ENCODE results near the gene CDK2. TPM values are rescaled to one million over a fixed set of nuclear protein-coding genes. Genes with fewer than 3 reads are reported as not detected.
"Not testable (repeated sequence)": the region's sequence is repeated elsewhere in the genome, so short reads cannot be mapped to it uniquely, and the experiment has no call there.

Gene CDK2
- total RNA-seq, 2 donors from 2014 or later, result 8.8 to 12.5 TPM

- TF ChIP-seq CTCF (IDR thresholded peaks at IDR 0.05) (no peak), POLR2A (IDR thresholded peaks at IDR 0.05) (no peak)
- 60 to 87% methylated on average over 3 of the region's 3 CpGs for WGBS, 2 donors
- H3K4me3 ChIP-seq, result no peak overlapping the region
- H3K4me1 ChIP-seq, result no peaks in the 10 kb centered on the region
- H3K27me3 ChIP-seq, result no peaks in the 10 kb centered on the region
- ATAC-seq (no peak), DNase-seq (no peak)
- H3K27ac ChIP-seq, result no peak overlapping the region
- intact Hi-C loops (cut with DNase I), result loop anchor here (10.0 kb wide), 1 partner anchor 1732 kb away; no protein-coding TSS in a partner anchor
- no peaks in the 10 kb centered on the region for H3K9me3 ChIP-seq
- H3K36me3 ChIP-seq (replicated peaks in 1 of 2; ENCODE audit: insufficient read depth in 1 of 2, low read depth in 2 of 2), result peaks cover 0 to 6% of the 10 kb centered on the region in 2 donors
These were observed 15.8 kb downstream of the CDK2 start for GRCh38 chr12:55982319-55982936.

DNA sequence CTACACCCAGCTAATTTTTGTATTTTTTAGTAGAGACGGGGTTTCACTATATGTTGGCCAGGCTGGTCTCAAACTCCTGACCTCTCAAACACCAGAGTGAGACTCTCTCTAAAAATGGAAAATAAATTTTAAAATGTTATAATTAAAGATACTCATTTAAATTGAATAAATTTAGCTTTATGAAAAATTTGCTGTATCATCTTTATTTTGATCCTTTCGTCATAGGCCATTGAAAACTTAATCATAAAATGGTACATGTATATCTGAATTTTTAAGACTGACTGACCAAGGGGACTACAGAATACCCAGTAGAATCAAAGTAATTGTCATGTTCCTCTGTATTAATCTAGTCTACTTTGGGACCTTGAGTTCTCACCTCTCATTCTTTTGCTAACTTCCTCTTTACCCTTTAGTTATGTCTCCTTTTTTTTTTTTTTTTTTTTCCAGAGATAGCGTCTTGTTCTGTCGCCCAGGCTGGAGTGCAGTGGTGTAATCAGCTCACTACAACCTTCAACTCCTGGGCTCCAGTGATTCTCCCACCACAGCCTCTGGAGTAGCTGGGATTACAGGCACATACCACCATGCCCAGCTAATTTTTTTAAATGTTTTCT lies 16.7 kb downstream of the CDK2 start:
- no peaks in the 10 kb centered on the region for H3K4me1 ChIP-seq
- no peak overlapping the region for H3K27ac ChIP-seq

DNA sequence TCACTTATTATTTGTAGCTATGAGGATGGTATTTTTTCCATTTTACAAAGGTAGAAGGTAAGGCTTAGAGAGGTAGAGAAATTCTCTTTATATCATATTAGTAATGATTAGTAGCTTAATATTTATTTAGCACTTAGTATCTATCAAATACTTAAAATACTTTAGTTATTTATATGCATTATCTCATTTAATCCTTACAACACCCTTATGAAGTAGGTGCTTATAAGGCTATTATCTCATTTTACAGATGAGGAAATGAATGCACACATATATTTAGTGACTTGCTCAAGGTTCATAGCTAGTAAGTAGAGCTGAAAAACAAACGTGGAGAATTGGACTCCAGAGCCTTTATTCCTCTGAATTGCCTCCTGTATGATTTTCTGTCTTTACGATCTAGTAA lies 18.2 kb downstream of the CDK2 start:
- no peaks in the 10 kb centered on the region for H3K27me3 ChIP-seq
- intact Hi-C loops (cut with DNase I), result loop anchor here (10.0 kb wide), 1 partner anchor 1730 kb away; no protein-coding TSS in a partner anchor
- 50 to 59% methylated on average over 2 of the region's 2 CpGs for WGBS, 2 donors
- no peaks in the 10 kb centered on the region for H3K9me3 ChIP-seq
- no peak for ATAC-seq
- no peaks in the 10 kb centered on the region for H3K4me1 ChIP-seq
- TF ChIP-seq POLR2A (IDR thresholded peaks at IDR 0.05), result no peak
- no peak for TF ChIP-seq CTCF (IDR thresholded peaks at IDR 0.05)
- H3K4me3 ChIP-seq, result no peak overlapping the region
- H3K36me3 ChIP-seq (replicated peaks in 1 of 2; ENCODE audit: insufficient read depth in 1 of 2, low read depth in 2 of 2), result peaks cover 5 to 9% of the 10 kb centered on the region in 2 donors
- no peak overlapping the region for H3K27ac ChIP-seq
- no peak for DNase-seq

More for the DNA sequence above, 16.7 kb downstream of the CDK2 start:
- ATAC-seq, result no peak
- intact Hi-C loops (cut with DNase I), result loop anchor here (10.0 kb wide), 1 partner anchor 1731 kb away; no protein-coding TSS in a partner anchor
- H3K4me3 ChIP-seq, result no peak overlapping the region
- no peak for TF ChIP-seq POLR2A (IDR thresholded peaks at IDR 0.05)
- no peak for TF ChIP-seq CTCF (IDR thresholded peaks at IDR 0.05)
- H3K36me3 ChIP-seq (replicated peaks in 1 of 2; ENCODE audit: insufficient read depth in 1 of 2, low read depth in 2 of 2), result peaks cover 5 to 9% of the 10 kb centered on the region in 2 donors
- no peaks in the 10 kb centered on the region for H3K27me3 ChIP-seq
- no peak for DNase-seq
- H3K9me3 ChIP-seq, result no peaks in the 10 kb centered on the region
- WGBS, 2 donors, result 65 to 76% methylated on average over 4 of the region's 4 CpGs

DNA sequence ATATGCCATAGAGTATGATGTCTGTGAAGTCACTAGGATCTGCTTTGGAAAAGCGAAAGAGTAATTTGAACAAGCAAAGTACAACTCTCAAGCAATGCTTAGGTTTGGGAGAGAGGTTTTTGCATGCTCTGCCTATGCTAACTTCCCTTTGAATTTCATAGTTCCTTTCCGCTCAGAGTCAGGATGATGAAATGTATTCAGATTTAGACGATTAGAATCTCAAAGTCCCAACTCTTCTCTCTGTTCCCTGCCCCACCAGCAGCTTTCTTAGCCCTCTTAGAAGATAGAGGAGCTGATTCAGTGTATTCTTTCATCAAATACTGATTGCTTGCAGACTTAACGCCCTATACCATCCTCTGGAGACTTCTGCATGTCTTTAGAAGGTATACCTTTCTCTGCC lies 18.7 kb downstream of the CDK2 start:
- Histone ChIP-seq H3K9me3 (no peaks in the 10 kb centered on the region), H3K27ac (no peak overlapping the region), H3K4me3 (no peak overlapping the region), H3K4me1 (no peaks in the 10 kb centered on the region), H3K36me3 (replicated peaks in 1 of 2; ENCODE audit: insufficient read depth in 1 of 2, low read depth in 2 of 2) (peaks cover 5 to 8% of the 10 kb centered on the region in 2 donors), H3K27me3 (no peaks in the 10 kb centered on the region)
- ATAC-seq (no peak), DNase-seq (no peak)
- intact Hi-C loops (cut with DNase I), result loop anchor here (10.0 kb wide), 1 partner anchor 1729 kb away; no protein-coding TSS in a partner anchor
- TF ChIP-seq POLR2A (IDR thresholded peaks at IDR 0.05) (no peak), CTCF (IDR thresholded peaks at IDR 0.05) (no peak)
- 77 to 82% methylated on average over 4 of the region's 4 CpGs for WGBS, 2 donors

DNA sequence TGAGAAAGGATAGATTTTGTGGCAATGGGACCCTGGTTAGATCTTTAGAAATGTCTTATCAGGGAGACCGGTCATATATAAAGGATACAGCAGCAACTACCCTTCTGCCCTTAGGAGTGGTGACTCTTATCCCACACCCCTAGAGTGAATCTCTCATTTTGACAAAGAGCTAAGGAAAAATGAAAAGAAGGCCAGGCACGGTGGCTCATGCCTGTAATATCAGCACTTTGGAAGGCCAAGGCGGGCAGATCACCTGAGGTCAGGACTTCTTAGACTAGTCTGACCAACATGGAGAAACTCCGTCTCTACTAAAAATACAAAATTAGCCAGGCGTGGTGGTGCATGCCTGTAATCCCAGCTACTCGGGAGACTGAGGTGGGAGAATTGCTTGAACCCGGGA lies 19.3 kb downstream of the CDK2 start:
- not testable (repeated sequence) for ATAC-seq, H3K9me3 ChIP-seq, DNase-seq, H3K27ac ChIP-seq, H3K4me1 ChIP-seq, H3K27me3 ChIP-seq, H3K4me3 ChIP-seq
- intact Hi-C loops (cut with DNase I), result loop anchor here (10.0 kb wide), 1 partner anchor 1729 kb away; no protein-coding TSS in a partner anchor
- H3K36me3 ChIP-seq (replicated peaks in 1 of 2; ENCODE audit: insufficient read depth in 1 of 2, low read depth in 2 of 2), result peaks cover 5 to 13% of the 10 kb centered on the region in 2 donors
- WGBS, 2 donors, result 86 to 95% methylated on average over 7 of the region's 7 CpGs
